GM13977 (cell line): ENCODE data around the gene KDF1.

Experiments used
- DNase-seq: peaks from one replicate; pipeline ENCODE4 v3.0.0; 2012; ENCODE audit warnings: low spot score
- CTCF ChIP-seq: IDR thresholded peaks from 2 replicates; pipeline ENCODE4 v1.5.1; 2012; ENCODE audit warnings: mild to moderate bottlenecking, control low read depth; ENCODE audit not compliant: insufficient read depth; ENCODE audit errors: extremely low read depth, missing control alignments
- in situ Hi-C: fragments of 300-500 bp; cut with MboI; formaldehyde crosslinking; loops from one replicate; pipeline ENCODE4 v1.12.0; 2022; ENCODE audit warnings: low sequenced_read_pairs, low pct_unique_long_range_greater_than_20kb, mixed read lengths, inconsistent platforms; ENCODE audit not compliant: unreplicated experiment

KDF1 gene

GRCh38 chr1:26921540-26922430 is 38.5 kb downstream of the KDF1 start, which contains the start of gene NUDC:
Gene NUDC (plus strand): TSS chr1:26921743. CDS start chr1:26921849, 106 bp downstream.
- TF ChIP-seq CTCF = no peak
- peak; percentile 96 for DNase-seq
- in situ Hi-C loops = no loop called here

DNA sequence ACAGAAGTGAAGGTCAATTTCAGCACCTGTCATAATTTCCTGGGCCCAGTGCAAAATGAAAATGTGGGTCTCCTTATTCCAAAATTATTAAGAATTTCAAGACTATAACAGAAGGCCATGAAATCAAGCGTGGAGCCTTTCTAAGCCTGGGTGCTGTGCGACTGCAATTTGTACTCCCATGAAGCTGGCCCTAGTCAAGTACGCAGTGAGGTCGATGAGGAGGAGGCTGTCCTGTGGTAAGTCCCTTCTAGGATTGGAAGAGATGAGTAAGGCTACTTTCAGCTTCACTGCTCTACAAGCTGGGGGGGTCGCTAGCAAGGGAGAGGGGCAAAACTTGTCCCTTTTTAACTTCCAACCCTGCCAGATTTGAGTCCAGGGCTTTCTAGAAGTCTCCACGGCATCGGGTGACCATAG is 39.1 kb downstream of the KDF1 start:
- in situ Hi-C loops = no loop called here
- no peak for DNase-seq
- TF ChIP-seq CTCF = no peak

DNA sequence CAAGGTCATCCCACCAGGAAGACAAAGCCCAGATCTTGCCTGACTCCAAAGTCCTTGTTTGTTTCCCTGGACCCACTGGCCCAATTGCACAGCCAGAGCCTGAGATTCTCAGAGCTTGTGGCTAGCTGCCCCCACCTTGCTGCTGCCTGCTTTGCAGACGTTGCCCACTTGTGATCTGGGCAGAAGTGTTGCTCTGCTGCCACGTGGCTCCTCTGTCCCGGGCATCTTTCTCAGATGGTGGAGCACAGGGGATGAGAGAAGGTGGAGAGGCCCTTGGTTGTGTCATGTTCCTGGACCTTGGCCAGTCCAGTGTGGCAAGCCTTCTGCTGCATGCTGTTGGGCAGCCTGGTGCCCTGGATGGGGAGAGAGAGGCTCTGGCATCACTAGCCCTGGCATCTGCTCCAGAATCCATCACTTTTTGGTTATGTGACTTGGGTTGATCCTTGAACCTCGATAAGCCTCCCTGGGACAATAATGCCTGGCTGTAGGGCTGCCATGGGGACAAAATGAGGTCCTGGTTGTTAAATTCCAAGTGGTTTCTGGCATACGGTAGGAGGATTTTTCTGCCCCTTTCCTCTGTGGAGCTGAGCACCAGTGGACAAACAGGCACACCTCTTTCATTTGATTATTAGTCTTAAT is 44.9 kb downstream of the KDF1 start:
- in situ Hi-C loops = no loop called here
- no peak for DNase-seq
- TF ChIP-seq CTCF = no peak

GRCh38 chr1:26913754-26914619 is 46.3 kb downstream of the KDF1 start, which contains the start of gene NR0B2:
Gene NR0B2 (minus strand): TSS chr1:26913975. CDS start chr1:26913940, 35 bp downstream.
- in situ Hi-C loops = no loop called here
- DNase-seq = no peak
- no peak for TF ChIP-seq CTCF

- in situ Hi-C loops = no loop called here
- no peak for TF ChIP-seq CTCF
- no peak for DNase-seq
Observed at GRCh38 chr1:26913389-26913753, 46.9 kb downstream of the KDF1 start.

DNA sequence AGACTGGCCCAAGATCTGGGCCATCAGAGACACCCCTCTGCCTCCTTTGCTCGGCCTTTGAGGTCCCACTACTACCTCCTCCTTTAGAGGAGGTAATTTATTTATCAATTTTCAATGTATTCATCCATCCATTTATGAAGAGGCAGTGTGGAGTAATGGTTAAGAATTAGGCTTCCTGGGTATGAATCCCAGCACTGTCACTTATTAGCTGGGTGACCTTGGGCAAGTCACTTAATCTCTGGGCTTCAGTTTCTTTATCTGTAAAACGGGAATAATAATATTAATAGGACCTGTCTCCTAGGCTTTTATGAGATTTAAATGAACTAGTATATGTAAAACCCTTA is 48.1 kb downstream of the KDF1 start:
- TF ChIP-seq CTCF = no peak
- no peak for DNase-seq
- in situ Hi-C loops = no loop called here
